Ecto neural progenitor cell (in vitro differentiated cells): ENCODE measurements around the gene UBE2G1.

ENCODE experiments used
- DNase-seq: peaks from one replicate; pipeline ENCODE4 v3.0.0-alpha.2; 2018; ENCODE audit warnings: low spot score

Gene UBE2G1

DNA sequence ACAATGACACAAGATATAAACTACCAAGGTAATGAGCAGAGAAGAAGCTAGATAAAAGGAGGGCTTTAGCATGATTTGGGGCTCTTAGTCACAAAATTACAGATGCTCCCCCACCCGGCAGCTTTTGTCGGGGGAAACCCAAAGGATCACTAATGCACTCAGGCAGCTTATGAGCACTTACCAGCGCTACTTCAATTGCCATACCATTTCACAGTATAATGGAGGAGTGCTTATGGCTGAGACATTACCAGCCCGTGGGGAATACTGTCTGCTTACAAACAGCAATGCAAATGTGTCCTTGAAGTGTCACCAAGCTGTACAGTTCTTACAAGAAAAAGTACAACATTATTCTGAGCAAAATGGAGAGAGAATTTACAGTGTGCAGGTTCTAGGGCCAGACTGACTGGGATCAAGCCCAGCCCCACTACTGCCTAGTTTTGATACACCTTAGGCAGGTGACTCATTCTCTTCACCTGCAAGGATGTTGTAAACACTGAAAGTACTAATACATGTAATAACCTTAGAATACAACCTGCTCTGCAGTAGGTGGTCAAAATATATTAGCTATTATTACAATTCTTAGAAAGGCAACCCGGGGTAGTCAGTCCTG is 119.0 kb downstream of the UBE2G1 start:
- no peak for DNase-seq

DNA sequence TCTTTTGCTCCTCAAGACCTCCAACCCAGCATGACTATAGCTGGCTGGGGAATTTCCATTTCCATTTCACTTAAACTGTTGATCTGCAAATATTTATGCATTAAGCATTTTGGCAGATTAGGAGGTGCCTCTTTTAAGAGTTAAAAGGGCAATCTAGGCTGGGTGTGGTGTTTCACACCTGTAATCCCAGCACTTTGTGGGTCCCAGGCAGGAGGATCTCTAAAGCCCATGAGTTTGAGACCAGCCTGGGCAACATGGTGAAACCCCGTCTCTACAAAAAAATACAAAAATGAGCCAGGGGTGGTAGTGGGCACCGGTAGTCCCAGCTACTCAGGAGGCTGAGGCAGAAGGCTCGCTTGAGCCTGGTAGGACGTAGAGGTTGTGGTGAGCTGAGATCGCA is 119.8 kb downstream of the UBE2G1 start:
- no peak for DNase-seq

DNA sequence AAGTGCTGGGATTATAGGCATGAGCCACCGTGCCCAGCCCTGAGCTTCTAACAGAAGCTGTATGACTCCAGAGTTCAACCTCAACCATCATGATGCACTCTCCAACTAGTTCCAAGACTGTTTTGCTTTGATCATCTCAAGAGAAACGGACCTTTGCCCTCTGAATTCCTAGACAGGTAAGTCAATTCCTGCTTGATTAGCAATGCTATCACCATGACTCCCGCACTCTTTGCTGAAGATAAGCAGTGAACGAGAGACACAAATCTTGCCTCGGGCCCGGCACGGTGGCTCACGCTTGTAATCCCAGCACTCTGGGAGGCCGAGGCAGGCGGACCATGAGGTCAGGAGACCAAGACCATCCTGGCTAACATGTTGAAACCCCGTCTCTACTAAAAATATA is 124.9 kb downstream of the UBE2G1 start:
- DNase-seq = no peak

DNA sequence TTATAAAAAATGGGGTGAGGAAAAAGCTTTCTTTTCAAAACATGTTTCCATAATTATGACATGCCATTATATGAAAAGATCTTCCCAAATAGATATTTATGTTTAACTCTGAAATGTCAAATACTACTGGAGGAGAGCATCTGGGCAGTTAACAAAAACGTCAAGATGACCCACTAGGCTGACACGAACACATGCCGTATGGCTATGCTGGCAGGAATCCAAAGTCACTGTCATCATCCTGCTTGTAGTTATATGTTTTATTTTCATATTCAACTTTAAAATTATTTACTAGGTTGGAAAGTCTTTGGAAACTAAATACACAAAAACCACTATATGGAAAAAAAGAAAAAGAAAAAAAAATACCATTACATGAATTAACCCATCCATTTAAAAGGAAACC is 130.0 kb downstream of the UBE2G1 start:
- no peak for DNase-seq

DNA sequence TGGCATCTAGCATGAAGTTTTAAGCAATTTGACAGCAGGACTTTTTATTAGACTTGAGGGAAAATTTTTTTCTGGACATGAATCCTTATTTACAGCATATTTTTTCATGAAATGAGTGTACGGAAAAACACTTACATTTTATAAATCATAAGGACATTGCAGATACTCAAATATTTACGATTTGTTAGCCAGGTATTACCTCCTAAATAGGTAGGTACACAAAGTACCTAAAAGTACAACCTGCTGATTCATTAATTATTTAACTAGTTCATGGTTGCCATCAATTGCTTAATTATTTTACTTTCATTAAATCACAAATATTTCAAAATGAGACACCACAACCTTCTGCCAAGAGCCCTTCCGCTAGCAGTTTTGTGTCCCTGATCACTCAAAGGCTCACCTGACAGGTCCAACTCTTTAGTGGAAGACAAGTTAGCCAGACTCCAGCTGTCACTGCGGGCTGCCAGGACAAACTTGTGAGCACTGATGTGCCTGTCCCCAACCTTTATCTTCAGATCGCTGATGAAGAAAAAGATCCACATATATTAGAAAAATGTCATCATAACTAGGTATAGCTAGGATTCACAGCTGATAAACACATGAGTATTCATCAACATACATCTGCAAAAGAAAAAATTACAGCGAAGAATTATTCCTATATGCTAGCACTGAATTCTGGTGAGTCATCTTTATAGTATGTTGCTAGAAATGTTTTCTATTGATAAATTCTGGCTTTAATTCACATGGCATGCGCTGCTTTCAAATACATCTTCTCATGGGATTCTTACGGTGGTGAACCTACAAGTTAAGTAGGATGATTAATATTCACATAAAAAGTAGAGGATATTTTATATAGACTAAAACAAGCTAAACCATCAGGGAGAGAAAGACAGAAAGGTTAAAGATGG is 130.8 kb downstream of the UBE2G1 start:
- DNase-seq = no peak

DNA sequence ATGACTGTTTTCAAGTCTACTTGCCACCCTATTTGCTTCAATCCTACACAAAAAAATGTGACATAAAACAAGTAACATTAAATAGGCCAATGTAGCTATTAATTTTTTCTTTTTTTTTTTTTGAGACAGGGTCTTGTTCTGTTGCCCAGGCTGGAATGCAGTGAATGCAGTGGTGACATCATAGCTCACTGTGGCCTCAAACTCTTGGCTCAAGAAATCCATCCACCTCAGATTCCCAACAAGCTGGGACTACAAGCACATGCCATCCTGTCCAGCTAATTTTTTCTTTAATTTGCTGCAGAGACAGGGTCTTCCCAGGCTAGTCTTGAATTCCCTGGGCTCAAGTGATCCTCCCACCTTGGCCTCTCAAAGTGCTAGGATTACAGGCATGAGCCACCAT is 132.1 kb downstream of the UBE2G1 start:
- DNase-seq = no peak

DNA sequence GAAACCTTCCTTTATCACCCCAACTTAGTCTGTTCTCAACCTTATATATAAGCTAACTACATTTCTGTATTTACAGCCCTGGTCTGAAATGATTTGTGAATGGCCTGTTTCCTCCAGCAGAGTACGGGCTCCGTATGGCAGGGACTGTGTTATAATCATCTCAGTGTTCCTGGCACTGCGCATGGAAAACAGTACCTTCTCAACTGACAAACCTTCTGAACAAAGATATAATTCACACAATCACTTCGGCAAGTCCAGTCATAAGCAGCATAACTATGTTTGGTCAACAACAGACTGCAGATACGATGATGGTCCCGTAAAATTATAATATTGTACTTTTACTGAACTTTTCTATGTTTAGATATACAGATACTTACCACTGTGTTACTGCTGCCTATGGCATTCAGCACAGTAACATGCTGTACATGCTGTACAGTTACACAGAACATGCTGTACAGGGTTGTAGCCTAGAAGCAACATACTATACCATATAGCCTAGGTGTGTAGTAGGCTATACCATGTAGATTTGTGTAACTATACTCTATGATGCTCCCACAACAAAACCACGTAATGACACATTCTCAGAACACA is 132.7 kb downstream of the UBE2G1 start:
- DNase-seq = no peak

- DNase-seq = no peak
Measured at GRCh38 chr17:4232168-4232813, 134.2 kb downstream of the UBE2G1 start.

DNA sequence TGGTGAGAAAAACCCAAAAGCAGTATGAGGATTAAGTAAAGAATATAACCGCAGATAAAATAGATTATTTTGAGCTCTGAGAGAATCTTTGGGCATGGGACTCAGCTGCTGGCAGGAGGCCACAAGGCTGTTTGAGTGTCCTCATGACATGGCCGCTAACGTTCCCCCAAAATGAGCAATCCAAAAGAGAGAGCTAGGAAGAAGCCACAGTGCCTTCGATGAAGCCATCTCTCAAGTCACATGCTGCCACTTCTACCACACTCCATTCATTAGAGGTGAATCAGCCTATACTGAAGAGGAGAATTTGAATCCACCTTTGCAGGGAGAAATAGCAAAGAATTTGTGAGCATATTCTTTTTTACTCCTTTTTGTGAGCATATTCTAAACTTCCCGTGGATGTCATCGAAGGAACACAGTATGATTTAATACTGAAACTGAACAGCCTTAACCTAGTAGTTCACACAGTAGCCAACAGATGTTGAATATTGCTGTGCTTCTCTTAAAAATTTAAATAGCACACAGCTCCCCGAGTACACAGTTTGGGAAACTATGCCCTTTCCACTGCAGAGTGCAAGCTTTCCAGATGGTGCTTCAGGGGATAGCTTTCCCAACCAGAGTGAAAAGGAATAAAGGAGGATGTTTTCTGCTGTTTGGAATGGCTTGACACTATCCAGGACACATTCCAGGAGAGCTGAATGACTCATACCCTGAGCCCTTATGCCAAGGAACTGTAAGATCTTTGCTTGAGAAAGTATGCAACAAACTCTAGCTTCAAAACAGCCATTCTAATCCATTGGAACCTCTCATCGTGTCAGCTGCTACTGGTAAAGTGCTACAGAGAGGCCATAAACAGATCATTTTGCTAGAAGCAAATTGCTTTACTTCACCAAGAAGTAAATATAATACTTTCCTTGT is 136.6 kb downstream of the UBE2G1 start:
- DNase-seq = no peak

DNA sequence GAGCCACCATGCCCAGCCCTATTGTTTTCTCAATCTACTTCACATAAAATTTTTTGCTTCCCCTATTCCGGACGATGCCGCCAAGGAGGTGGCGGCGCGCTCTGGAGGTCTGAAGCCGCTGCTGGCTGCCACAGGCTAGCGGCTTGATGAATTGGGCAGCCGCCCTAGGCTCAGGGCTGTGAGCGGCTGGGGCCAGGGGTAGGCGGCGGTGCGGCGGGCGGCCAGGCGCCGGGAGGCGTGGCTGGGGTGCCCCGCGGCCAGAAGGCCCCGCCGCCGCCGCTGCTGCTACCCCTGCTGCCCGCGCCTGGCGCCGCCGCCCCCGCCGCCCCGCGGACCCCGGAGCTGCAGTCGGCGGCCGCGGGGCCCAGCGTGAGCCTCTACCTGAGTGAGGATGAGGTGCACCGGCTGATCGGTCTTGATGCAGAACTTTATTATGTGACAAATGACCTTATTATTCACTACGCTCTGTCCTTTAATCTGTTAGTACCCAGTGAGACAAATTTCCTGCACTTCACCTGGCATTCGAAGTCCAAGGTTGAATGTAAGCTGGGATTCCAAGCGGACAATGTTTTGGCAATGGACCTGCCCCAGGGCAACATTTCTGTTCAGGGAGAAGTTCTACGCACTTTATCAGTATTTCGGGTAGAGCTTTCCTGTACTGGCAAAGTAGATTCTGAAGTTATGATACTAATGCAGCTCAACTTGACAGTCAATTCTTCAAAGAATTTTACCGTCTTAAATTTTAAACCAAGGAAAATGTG is 144.4 kb downstream of the UBE2G1 start:
- DNase-seq = no peak

DNA sequence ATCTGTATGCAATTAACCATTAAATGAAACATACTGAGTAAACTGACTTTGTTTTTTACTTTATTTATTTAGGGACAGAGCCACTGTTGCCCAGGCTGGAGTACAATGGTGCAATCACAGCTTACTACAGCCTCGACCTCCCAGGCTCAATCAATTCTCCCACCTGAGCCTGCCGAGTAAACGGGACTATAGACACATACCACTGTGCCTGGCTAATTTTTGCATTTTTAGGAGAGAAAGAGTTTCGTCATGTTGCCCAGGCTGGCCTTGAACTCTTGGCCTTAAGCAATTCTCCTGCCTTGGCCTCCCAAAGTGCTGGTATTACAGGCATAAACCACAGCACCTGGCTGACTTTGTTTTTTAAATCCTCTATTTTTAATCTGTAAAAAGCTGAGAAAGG is 145.3 kb downstream of the UBE2G1 start:
- no peak for DNase-seq

GRCh38 chr17:4220655-4221054 is 145.8 kb downstream of the UBE2G1 start:
- no peak for DNase-seq
